Hepatocyte (in vitro differentiated cells): Measurements from ENCODE around the gene SLC7A7. TPM values are rescaled to one million over a fixed set of nuclear protein-coding genes. Genes with fewer than 3 reads are reported as not detected.

Source experiments
- DNase-seq: peaks from one replicate; pipeline ENCODE4 v3.0.0-alpha.2; 2016; ENCODE audit warnings: low spot score
- H2AFZ ChIP-seq: fragments of 200-600 bp; sonication (generic); 2 replicates; pipeline ENCODE4 v1.6.0; 2016; ENCODE audit warnings: antibody characterized with exemption, mild to moderate bottlenecking
- H3K27ac ChIP-seq: fragments of 200-600 bp; sonication (generic); 2 replicates; pipeline ENCODE4 v1.5.1; 2016; ENCODE audit warnings: mild to moderate bottlenecking
- H3K27me3 ChIP-seq: fragments of 200-600 bp; sonication (generic); 2 replicates; pipeline ENCODE4 v1.6.1; 2016
- H3K36me3 ChIP-seq: fragments of 200-600 bp; sonication (generic); replicated peaks from 2 replicates; pipeline ENCODE4 v1.5.1; 2016; ENCODE audit warnings: low read depth; ENCODE audit not compliant: insufficient read depth
- H3K4me1 ChIP-seq: fragments of 200-600 bp; sonication (generic); 2 replicates; pipeline ENCODE4 v1.5.1; 2016; ENCODE audit warnings: mild to moderate bottlenecking, moderate library complexity; ENCODE audit not compliant: insufficient read depth
- H3K4me2 ChIP-seq: fragments of 200-600 bp; sonication (generic); 2 replicates; pipeline ENCODE4 v1.6.0; 2016
- H3K4me3 ChIP-seq: fragments of 200-600 bp; sonication (generic); 2 replicates; pipeline ENCODE4 v1.5.1; 2016; ENCODE audit warnings: mild to moderate bottlenecking
- H3K79me2 ChIP-seq: fragments of 200-600 bp; sonication (generic); 2 replicates; pipeline ENCODE4 v1.6.0; 2017; ENCODE audit warnings: mild to moderate bottlenecking
- H3K9me2 ChIP-seq: fragments of 200-600 bp; sonication (generic); replicated peaks from 2 replicates; pipeline ENCODE4 v1.6.0; 2017; ENCODE audit warnings: mild to moderate bottlenecking; ENCODE audit not compliant: insufficient read depth
- H3K9me3 ChIP-seq: fragments of 200-600 bp; sonication (generic); 2 replicates; pipeline ENCODE4 v1.5.1; 2016; ENCODE audit warnings: low read depth, mild to moderate bottlenecking
- H4K20me1 ChIP-seq: fragments of 200-600 bp; sonication (generic); 2 replicates; pipeline ENCODE4 v1.6.0; 2016; ENCODE audit warnings: mild to moderate bottlenecking; ENCODE audit not compliant: insufficient read depth, poor library complexity, severe bottlenecking
- CTCF ChIP-seq: fragments of 200-600 bp; sonication (generic); IDR thresholded peaks from 2 replicates; pipeline ENCODE4 v1.5.1; 2016; ENCODE audit warnings: antibody characterized with exemption, mild to moderate bottlenecking; ENCODE audit not compliant: poor library complexity
- EZH2 ChIP-seq: fragments of 200-600 bp; sonication (generic); IDR thresholded peaks from 2 replicates; pipeline ENCODE4 v1.6.1; 2016; ENCODE audit warnings: antibody characterized with exemption, mild to moderate bottlenecking, borderline replicate concordance
- EZH2phosphoT487 ChIP-seq: fragments of 200-600 bp; sonication (generic); IDR thresholded peaks from one replicate; pipeline ENCODE4 v1.6.1; 2018; ENCODE audit warnings: antibody characterized with exemption, mild to moderate bottlenecking, low read depth, moderate library complexity; ENCODE audit not compliant: unreplicated experiment, severe bottlenecking
- WGBS: methylation state at CpG from one replicate; pipeline ENCODE4 v1.1.6; 2016; ENCODE audit warnings: low lambda C conversion rate; ENCODE audit errors: missing lambda C conversion rate; 5-methylcytosine and 5-hydroxymethylcytosine counted together
- polyA plus RNA-seq: library from polyadenylated mRNA; unstranded; fragments of >200 nt; fragmentation: Nextera tagmentation; extraction: Ambion mirVana; gene quantifications from 2 replicates; pipeline ENCODE4 v1.2.1, GENCODE V29; 2016
- total RNA-seq: library from RNA; depleted of rRNA; stranded (reverse); fragments of >200 nt; gene quantifications from 2 replicates; pipeline ENCODE4 v1.2.3, GENCODE V29; 2014

The SLC7A7 gene
- total and polyA plus RNA-seq, 2 experiments from 2014 or later: 206 to 337 TPM

DNA sequence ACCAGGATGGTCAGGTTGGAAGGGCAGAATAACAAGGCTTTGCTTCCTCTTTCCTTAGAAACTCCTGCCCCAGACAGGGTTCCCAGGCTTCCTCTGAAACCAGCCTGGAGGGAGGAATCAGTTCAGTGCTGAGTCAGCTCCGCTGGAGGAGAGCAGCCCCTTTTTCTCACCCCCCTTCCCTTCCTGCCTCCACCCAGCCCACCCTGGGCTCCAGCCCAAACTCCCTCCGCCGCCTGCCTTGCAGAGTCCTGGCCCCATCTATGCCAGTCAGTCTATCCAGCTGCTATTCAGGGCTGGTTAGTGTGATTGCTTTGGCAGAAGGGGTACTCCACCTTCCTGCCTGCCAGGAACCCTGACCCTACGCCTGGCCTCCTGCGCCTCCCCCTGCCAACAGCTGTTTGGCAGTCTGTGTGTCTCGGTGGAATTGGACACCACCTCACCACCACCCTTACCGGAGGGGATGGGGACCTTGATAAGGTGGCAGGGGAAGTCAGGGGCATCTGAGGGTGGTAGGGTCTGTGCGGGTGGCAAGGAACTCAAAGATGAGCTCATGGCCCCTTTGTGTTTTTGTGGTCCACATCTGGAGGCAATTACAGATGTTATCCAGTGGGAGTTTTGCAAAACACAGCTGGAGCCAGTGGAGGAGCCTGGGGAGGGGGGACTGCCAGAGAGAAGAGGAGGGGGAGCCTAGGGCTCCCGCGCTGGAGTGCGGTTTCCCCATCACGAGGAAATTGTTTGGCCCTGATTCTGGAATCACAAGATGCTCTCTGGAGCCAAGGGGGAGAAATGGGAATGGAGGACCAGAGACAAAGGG, 33.3 kb upstream of the SLC7A7 start:
- no peaks in the 10 kb centered on the region for H3K79me2 ChIP-seq
- H3K4me1 ChIP-seq: peaks cover 50% of the 10 kb centered on the region
- peak overlapping the region; percentile 67 for H3K4me2 ChIP-seq
- H2AFZ ChIP-seq: no peak overlapping the region
- no peaks in the 10 kb centered on the region for H3K27me3 ChIP-seq
- no peaks in the 10 kb centered on the region for H3K9me2 ChIP-seq
- no peaks in the 10 kb centered on the region for H3K36me3 ChIP-seq
- peak overlapping the region; percentile 99 for H3K27ac ChIP-seq
- H4K20me1 ChIP-seq: no peaks in the 10 kb centered on the region
- no peak overlapping the region for H3K4me3 ChIP-seq
- no peaks in the 10 kb centered on the region for H3K9me3 ChIP-seq
- TF ChIP-seq EZH2 (no peak), EZH2phosphoT487 (no peak), CTCF (no peak)
- 58% methylated on average over 12 of the region's 12 CpGs for WGBS
- peak; percentile 87 for DNase-seq

GRCh38 chr14:22847661-22848341, 32.6 kb upstream of the SLC7A7 start:
- Histone ChIP-seq H2AFZ (no peak overlapping the region), H3K27ac (peak overlapping the region; percentile 99), H3K4me3 (no peak overlapping the region), H3K4me2 (peak overlapping the region; percentile 67), H3K9me2 (no peaks in the 10 kb centered on the region), H3K4me1 (peaks cover 50% of the 10 kb centered on the region), H3K79me2 (no peaks in the 10 kb centered on the region), H4K20me1 (no peaks in the 10 kb centered on the region), H3K9me3 (no peaks in the 10 kb centered on the region), H3K27me3 (no peaks in the 10 kb centered on the region), H3K36me3 (no peaks in the 10 kb centered on the region)
- DNase-seq: peak; percentile 53
- no peak for TF ChIP-seq EZH2
- no peak for TF ChIP-seq EZH2phosphoT487
- TF ChIP-seq CTCF: no peak
- WGBS: 62% methylated on average over 14 of the region's 14 CpGs

DNA sequence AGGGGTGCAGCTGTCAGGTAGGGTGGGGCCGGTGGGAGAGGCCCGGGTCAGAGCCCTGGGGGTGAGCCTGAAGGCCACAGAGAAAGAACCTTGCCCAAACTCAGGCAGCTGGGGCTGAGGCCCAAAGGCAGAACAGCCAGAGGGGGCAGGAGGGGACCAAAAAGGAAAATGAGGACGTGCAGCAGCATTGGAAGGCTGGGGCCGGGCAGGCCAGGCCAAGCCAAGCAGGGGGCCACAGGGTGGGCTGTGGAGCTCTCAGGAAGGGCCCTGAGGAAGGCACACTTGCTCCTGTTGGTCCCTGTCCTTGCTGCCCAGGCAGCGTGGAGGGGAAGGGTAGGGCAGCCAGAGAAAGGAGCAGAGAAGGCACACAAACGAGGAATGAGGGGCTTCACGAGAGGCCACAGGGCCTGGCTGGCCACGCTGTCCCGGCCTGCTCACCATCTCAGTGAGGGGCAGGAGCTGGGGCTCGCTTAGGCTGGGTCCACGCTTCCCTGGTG, 31.6 kb upstream of the SLC7A7 start:
- no peaks in the 10 kb centered on the region for H4K20me1 ChIP-seq
- no peaks in the 10 kb centered on the region for H3K36me3 ChIP-seq
- H3K9me3 ChIP-seq: no peaks in the 10 kb centered on the region
- no peaks in the 10 kb centered on the region for H3K9me2 ChIP-seq
- no peak for DNase-seq
- peaks cover 42% of the 10 kb centered on the region for H3K4me1 ChIP-seq
- TF ChIP-seq EZH2: no peak
- no peak for TF ChIP-seq EZH2phosphoT487
- TF ChIP-seq CTCF: no peak
- H2AFZ ChIP-seq: no peak overlapping the region
- H3K79me2 ChIP-seq: peaks cover 4% of the 10 kb centered on the region
- H3K4me3 ChIP-seq: no peak overlapping the region
- H3K27ac ChIP-seq: peak overlapping the region; percentile 99
- H3K4me2 ChIP-seq: peak overlapping the region; percentile 67
- 91% methylated on average over 10 of the region's 11 CpGs for WGBS
- H3K27me3 ChIP-seq: no peaks in the 10 kb centered on the region
